ENCODE results near the gene LCOR.

The LCOR gene

GRCh38 chr10:96996275-96996965 is 164.3 kb downstream of the LCOR start:
- Mint-ChIP-seq H3K36me3 (ENCODE audit: insufficient read depth) (peaks cover 9% of the 10 kb centered on the region), H3K4me3 (no peak overlapping the region), H3K27ac (peak overlapping the region in 1 of 2 donors; percentile 38), H3K4me1 (ENCODE audit: low read depth in 2 of 2) (no peaks in the 10 kb centered on the region), H3K27me3 (no peaks in the 10 kb centered on the region), H3K9me3 (no peaks in the 10 kb centered on the region)
- ATAC-seq (replicated peaks) (no peak), DNase-seq (no peak)

- Mint-ChIP-seq H3K27ac (no peak overlapping the region), H3K36me3 (ENCODE audit: insufficient read depth) (peaks cover 12% of the 10 kb centered on the region), H3K9me3 (no peaks in the 10 kb centered on the region), H3K4me1 (ENCODE audit: low read depth in 2 of 2) (no peaks in the 10 kb centered on the region), H3K27me3 (peaks cover 0 to 4% of the 10 kb centered on the region in 2 donors), H3K4me3 (no peak overlapping the region)
- DNase-seq (no peak), ATAC-seq (replicated peaks) (no peak)
These were observed 166.3 kb downstream of the LCOR start for GRCh38 chr10:96998329-96998888.

GRCh38 chr10:96999337-96999736 is 167.2 kb downstream of the LCOR start:
- DNase-seq (no peak), ATAC-seq (replicated peaks) (no peak)
- Mint-ChIP-seq H3K4me1 (ENCODE audit: low read depth in 2 of 2) (no peaks in the 10 kb centered on the region), H3K9me3 (no peaks in the 10 kb centered on the region), H3K36me3 (ENCODE audit: insufficient read depth) (peaks cover 12% of the 10 kb centered on the region), H3K27ac (peak overlapping the region in 1 of 2 donors; percentile 46), H3K27me3 (peaks cover 0 to 11% of the 10 kb centered on the region in 2 donors), H3K4me3 (no peak overlapping the region)

DNA sequence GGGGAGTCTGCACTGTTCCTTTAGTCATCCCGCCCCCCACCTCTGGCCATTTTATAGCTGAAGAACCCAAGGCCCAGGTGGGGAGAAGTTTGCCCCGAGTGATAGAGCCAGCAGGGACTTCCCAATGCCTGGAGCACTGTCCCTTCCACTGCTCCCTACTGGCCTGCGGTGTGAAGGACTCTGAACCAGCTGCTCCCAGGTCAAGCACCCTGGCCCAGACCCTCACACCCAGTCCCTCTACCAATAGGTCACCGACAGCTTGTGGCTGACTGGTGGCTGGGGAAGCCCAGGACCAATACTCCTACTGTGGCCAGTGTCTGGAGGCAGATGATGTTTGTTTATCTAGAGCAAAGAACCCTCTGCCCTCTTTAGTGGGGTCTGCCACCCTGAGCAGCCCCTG is 167.9 kb downstream of the LCOR start:
- H3K27me3 Mint-ChIP-seq, result peaks cover 0 to 11% of the 10 kb centered on the region in 2 donors
- no peak overlapping the region for H3K4me3 Mint-ChIP-seq
- ATAC-seq (replicated peaks) (no peak), DNase-seq (no peak)
- peaks cover 12% of the 10 kb centered on the region for H3K36me3 Mint-ChIP-seq (ENCODE audit: insufficient read depth)
- no peak overlapping the region for H3K27ac Mint-ChIP-seq
- no peaks in the 10 kb centered on the region for H3K9me3 Mint-ChIP-seq
- no peaks in the 10 kb centered on the region for H3K4me1 Mint-ChIP-seq (ENCODE audit: low read depth in 2 of 2)

DNA sequence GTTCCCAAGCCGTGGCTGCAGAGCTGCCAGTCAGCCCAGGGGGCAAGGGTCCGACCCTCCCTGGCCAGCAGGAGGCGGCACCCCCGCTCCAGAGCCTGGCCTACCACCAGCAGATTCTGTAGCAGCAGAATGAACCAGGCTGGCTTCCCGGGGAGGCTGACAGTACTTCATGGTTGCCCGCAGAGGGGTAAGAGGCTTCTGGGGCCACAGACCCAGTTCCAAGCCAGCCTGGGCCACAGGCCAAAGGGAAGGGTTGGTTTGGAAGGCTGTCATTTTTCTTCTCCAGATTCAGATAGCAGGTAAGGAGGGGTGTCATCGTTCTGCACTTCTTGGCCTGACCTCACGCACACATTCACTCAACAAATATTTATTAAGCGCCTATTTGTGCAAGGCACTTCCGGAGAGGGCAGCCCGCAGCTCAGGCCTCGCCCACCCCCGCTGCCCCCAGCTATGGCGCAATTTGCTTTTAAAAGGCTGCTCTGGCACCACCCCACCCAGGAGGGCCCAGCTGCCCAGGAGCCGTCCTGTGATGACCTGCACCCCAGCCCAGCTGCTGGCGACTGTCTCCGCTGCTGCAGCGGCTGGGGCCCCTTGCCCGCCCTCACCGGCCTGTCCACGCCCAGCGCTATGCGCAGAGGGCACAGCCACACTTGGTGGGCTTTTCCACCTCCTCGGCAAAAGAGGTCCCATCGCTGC is 168.5 kb downstream of the LCOR start:
- ATAC-seq (replicated peaks) (no peak), DNase-seq (no peak)
- Mint-ChIP-seq H3K27me3 (peaks cover 0 to 11% of the 10 kb centered on the region in 2 donors), H3K9me3 (peaks cover 0 to 2% of the 10 kb centered on the region in 2 donors), H3K4me1 (ENCODE audit: low read depth in 2 of 2) (no peaks in the 10 kb centered on the region), H3K36me3 (ENCODE audit: insufficient read depth) (peaks cover 12% of the 10 kb centered on the region), H3K4me3 (no peak overlapping the region), H3K27ac (no peak overlapping the region)

DNA sequence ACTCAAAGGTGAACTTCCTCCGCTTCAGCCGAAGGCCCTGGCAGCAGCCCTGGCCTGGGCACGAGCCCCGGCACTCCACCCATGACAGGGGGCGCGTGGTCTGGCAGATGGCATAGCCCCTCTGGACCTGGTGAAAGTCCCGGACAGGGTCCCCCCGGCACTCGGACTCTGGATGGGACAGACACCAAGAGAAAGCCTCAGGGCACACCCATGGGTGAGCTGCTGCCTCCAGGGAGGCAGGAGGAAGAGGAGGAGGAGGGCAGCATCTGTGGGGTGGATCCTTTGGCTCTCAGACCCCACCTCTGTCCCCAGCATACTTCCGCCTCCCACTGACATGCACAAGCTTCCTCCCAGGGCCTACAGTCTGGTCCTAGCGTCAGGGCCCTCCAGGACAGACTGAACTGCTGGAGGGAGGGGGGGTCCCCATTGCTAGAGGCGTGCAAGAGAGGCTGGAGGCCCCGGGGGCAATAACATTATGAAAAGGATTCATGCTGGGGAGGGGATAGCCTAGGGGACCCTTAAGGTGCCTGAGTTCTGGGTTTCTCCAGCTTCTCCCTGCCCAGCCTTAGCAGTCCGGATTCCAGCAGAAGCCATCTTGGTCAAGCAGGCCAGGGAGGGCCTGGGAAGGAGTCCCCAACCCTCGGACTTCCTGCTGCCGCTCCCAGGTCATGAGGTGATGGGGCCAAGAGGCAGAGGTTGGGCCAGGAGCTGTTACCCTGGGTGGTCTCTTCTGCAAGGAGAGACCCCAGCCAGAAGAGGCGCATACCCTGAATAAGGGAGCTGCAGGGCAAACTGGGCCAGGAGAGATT is 169.3 kb downstream of the LCOR start:
- H3K4me1 Mint-ChIP-seq (ENCODE audit: low read depth in 2 of 2), result no peaks in the 10 kb centered on the region
- H3K4me3 Mint-ChIP-seq, result no peak overlapping the region
- H3K9me3 Mint-ChIP-seq, result peaks cover 1 to 2% of the 10 kb centered on the region in 2 donors
- peaks cover 0 to 11% of the 10 kb centered on the region in 2 donors for H3K27me3 Mint-ChIP-seq
- peaks cover 12% of the 10 kb centered on the region for H3K36me3 Mint-ChIP-seq (ENCODE audit: insufficient read depth)
- DNase-seq, result no peak
- no peak overlapping the region for H3K27ac Mint-ChIP-seq
- ATAC-seq (replicated peaks), result no peak

DNA sequence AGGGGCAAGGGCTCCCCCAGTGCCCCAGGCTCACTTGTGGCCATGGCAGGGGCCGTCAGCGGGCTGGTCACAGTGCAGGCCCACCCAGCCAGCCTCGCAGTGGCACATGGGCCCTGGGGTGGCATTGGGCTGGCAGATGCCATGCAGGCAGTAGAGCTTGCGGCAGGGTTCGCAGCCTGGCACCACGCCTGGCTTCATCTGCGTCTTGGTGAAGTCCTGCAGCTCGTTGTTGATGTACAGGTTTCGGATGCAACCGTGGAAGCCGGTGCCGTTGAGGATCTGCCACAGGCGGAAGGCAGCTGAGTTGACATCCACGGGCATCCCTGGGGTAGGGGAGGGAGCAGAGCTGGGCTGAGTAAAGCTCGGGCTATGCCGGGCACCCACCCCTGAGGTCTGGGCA is 170.6 kb downstream of the LCOR start:
- no peak overlapping the region for H3K4me3 Mint-ChIP-seq
- peaks cover 0 to 11% of the 10 kb centered on the region in 2 donors for H3K27me3 Mint-ChIP-seq
- DNase-seq, result no peak
- no peak overlapping the region for H3K27ac Mint-ChIP-seq
- ATAC-seq (replicated peaks), result no peak
- H3K36me3 Mint-ChIP-seq (ENCODE audit: insufficient read depth), result peaks cover 12% of the 10 kb centered on the region
- H3K4me1 Mint-ChIP-seq (ENCODE audit: low read depth in 2 of 2), result no peaks in the 10 kb centered on the region
- peaks cover 2 to 13% of the 10 kb centered on the region in 2 donors for H3K9me3 Mint-ChIP-seq

DNA sequence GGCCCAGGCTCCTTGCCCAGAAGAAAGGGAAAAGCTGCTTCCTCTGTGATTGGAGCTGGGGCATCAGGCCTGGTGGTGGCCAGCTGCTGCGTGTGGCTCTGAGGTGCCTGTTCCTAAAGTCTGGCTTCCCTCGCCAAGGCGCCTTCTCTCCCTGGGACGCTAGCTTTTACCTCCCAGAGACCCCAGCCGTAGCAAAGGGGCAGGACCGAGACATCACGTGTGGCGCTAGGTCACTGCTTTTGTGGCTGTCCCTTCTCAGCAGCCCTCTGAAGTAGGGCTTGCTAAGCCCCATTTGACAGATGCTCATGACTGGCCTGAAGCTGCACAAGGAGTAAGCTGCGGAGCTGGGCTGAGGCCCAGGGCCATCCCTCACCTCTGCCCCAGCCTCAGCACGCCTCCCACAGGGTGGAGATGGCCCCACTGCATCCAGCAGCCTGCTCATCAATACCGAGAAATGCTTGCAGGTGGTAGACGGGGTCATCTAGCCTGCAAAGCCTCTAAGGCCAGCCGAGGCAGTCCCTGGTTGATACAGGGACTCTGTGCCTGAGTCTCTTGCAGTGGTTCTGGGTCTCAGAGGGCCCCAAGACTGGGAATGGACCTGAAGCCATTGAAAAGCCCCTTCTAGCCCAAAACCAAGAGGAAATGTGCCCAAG is 171.2 kb downstream of the LCOR start:
- Mint-ChIP-seq H3K27me3 (peaks cover 0 to 11% of the 10 kb centered on the region in 2 donors), H3K4me1 (ENCODE audit: low read depth in 2 of 2) (no peaks in the 10 kb centered on the region), H3K27ac (no peak overlapping the region), H3K36me3 (ENCODE audit: insufficient read depth) (peaks cover 12% of the 10 kb centered on the region), H3K4me3 (no peak overlapping the region), H3K9me3 (peaks cover 2 to 17% of the 10 kb centered on the region in 2 donors)
- ATAC-seq (replicated peaks) (no peak), DNase-seq (no peak)

- ATAC-seq (replicated peaks), result no peak
- no peaks in the 10 kb centered on the region for H3K4me1 Mint-ChIP-seq (ENCODE audit: low read depth in 2 of 2)
- peaks cover 2 to 17% of the 10 kb centered on the region in 2 donors for H3K9me3 Mint-ChIP-seq
- peaks cover 0 to 11% of the 10 kb centered on the region in 2 donors for H3K27me3 Mint-ChIP-seq
- no peak overlapping the region for H3K4me3 Mint-ChIP-seq
- DNase-seq, result no peak
- H3K27ac Mint-ChIP-seq, result no peak overlapping the region
- peaks cover 12% of the 10 kb centered on the region for H3K36me3 Mint-ChIP-seq (ENCODE audit: insufficient read depth)
These were observed 171.7 kb downstream of the LCOR start for GRCh38 chr10:97003804-97004201.

DNA sequence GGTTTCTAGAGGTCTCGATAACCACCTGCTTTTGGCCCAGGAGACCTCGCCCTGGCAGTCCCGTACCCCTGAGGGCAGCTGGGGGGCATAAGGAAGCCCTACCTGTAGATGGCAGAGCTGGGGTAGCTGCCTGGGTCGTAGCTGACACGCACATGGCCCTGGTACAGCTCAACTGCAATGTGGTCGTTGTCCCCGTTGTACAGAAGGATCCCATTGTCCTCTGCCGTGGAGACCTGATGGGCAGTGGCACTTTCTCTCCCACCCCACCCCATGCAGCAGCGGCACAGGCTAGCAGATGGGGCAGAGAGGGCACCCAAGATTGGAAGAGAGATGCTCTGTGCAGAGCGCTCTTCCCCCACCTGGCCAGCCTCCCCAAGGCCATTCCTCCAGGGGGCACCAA is 172.5 kb downstream of the LCOR start:
- H3K4me1 Mint-ChIP-seq (ENCODE audit: low read depth in 2 of 2), result no peaks in the 10 kb centered on the region
- DNase-seq, result no peak
- H3K36me3 Mint-ChIP-seq (ENCODE audit: insufficient read depth), result peaks cover 11% of the 10 kb centered on the region
- H3K4me3 Mint-ChIP-seq, result no peak overlapping the region
- peaks cover 2 to 17% of the 10 kb centered on the region in 2 donors for H3K9me3 Mint-ChIP-seq
- no peak for ATAC-seq (replicated peaks)
- H3K27me3 Mint-ChIP-seq, result peaks cover 0 to 11% of the 10 kb centered on the region in 2 donors
- H3K27ac Mint-ChIP-seq, result no peak overlapping the region

DNA sequence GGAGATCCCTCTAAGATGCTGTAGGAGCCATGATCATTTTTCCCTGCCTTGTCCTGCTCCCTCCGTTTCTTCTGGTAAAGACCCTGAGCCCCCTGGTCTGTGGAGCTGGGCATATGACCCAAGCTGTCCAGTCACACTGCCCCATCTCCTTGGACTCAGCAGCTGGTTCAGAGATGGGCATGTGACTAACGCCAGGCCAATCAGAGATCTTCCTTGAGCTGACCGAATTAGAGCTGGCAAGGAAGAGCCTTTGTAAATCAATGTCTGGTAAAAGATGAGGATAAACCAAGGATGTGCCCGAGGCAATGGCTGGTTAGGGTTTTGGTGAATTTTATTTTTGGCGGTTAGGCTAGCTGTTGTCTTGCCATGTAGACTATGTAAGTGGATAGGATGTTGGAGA is 173.3 kb downstream of the LCOR start:
- H3K27me3 Mint-ChIP-seq, result peaks cover 0 to 11% of the 10 kb centered on the region in 2 donors
- H3K9me3 Mint-ChIP-seq, result peaks cover 2 to 17% of the 10 kb centered on the region in 2 donors
- peaks cover 4% of the 10 kb centered on the region for H3K36me3 Mint-ChIP-seq (ENCODE audit: insufficient read depth)
- no peak for DNase-seq
- no peak overlapping the region for H3K27ac Mint-ChIP-seq
- ATAC-seq (replicated peaks), result no peak
- no peak overlapping the region for H3K4me3 Mint-ChIP-seq
- no peaks in the 10 kb centered on the region for H3K4me1 Mint-ChIP-seq (ENCODE audit: low read depth in 2 of 2)

GRCh38 chr10:97006364-97006763 is 174.3 kb downstream of the LCOR start:
- Mint-ChIP-seq H3K9me3 (peaks cover 2 to 17% of the 10 kb centered on the region in 2 donors), H3K27me3 (peaks cover 0 to 11% of the 10 kb centered on the region in 2 donors), H3K27ac (no peak overlapping the region), H3K4me3 (no peak overlapping the region), H3K36me3 (ENCODE audit: insufficient read depth) (peaks cover 4% of the 10 kb centered on the region), H3K4me1 (ENCODE audit: low read depth in 2 of 2) (no peaks in the 10 kb centered on the region)
- ATAC-seq (replicated peaks) (no peak), DNase-seq (no peak)

GRCh38 chr10:97007417-97007816 is 175.3 kb downstream of the LCOR start:
- Mint-ChIP-seq H3K36me3 (ENCODE audit: insufficient read depth) (no peaks in the 10 kb centered on the region), H3K9me3 (peaks cover 2 to 17% of the 10 kb centered on the region in 2 donors), H3K27ac (no peak overlapping the region), H3K4me3 (no peak overlapping the region), H3K4me1 (ENCODE audit: low read depth in 2 of 2) (no peaks in the 10 kb centered on the region), H3K27me3 (peaks cover 0 to 11% of the 10 kb centered on the region in 2 donors)
- ATAC-seq (replicated peaks), result no peak
- no peak for DNase-seq
